Islet of Langerhans (tissue), 1 donor: ENCODE data around the gene LEF1.

ENCODE experiments used
- FAIRE-seq: peaks from one replicate; lab custom pipeline; 2011; peaks lifted over from hg19 to GRCh38; lab: Jason Lieb, UNC

LEF1 gene

GRCh38 chr4:108109997-108110416, 58.7 kb downstream of the LEF1 start:
- FAIRE-seq: no peak

GRCh38 chr4:108109111-108109510, 59.6 kb downstream of the LEF1 start:
- no peak for FAIRE-seq

- no peak for FAIRE-seq
These were observed 60.9 kb downstream of the LEF1 start for GRCh38 chr4:108107729-108108382.

- FAIRE-seq: no peak
These were observed 61.6 kb downstream of the LEF1 start for GRCh38 chr4:108107101-108107500.

- FAIRE-seq: no peak
These were observed 62.5 kb downstream of the LEF1 start for GRCh38 chr4:108106186-108106585.

- no peak for FAIRE-seq
These were observed 65.5 kb downstream of the LEF1 start for GRCh38 chr4:108103099-108103862.

GRCh38 chr4:108100827-108101226, 67.9 kb downstream of the LEF1 start:
- no peak for FAIRE-seq

- FAIRE-seq: no peak
These were observed 68.9 kb downstream of the LEF1 start for GRCh38 chr4:108099838-108100237.

GRCh38 chr4:108097990-108098553, 70.7 kb downstream of the LEF1 start:
- FAIRE-seq: no peak

- no peak for FAIRE-seq
These were observed 73.7 kb downstream of the LEF1 start for GRCh38 chr4:108094923-108095482.

- FAIRE-seq: no peak
These were observed 74.6 kb downstream of the LEF1 start for GRCh38 chr4:108094131-108094530.

- no peak for FAIRE-seq
These were observed 76.4 kb downstream of the LEF1 start for GRCh38 chr4:108092288-108092687.

GRCh38 chr4:108087293-108087967, 81.3 kb downstream of the LEF1 start:
- FAIRE-seq: no peak

- no peak for FAIRE-seq
These were observed 87.5 kb downstream of the LEF1 start for GRCh38 chr4:108081256-108081655.

GRCh38 chr4:108080747-108081146, 88.0 kb downstream of the LEF1 start:
- FAIRE-seq: no peak

GRCh38 chr4:108078024-108078733, 90.6 kb downstream of the LEF1 start:
- FAIRE-seq: no peak

GRCh38 chr4:108072300-108072699, 96.4 kb downstream of the LEF1 start:
- FAIRE-seq: no peak

- FAIRE-seq: no peak
These were observed 98.0 kb downstream of the LEF1 start for GRCh38 chr4:108070775-108071174.

GRCh38 chr4:108068442-108068841, 100.3 kb downstream of the LEF1 start:
- no peak for FAIRE-seq

GRCh38 chr4:108060686-108061321, 107.9 kb downstream of the LEF1 start:
- FAIRE-seq: no peak

- FAIRE-seq: no peak
These were observed 108.6 kb downstream of the LEF1 start for GRCh38 chr4:108060164-108060563.
